Lower leg skin (tissue), 4 donors: Measurements from ENCODE around the gene MYORG. TPM values are rescaled to one million over a fixed set of nuclear protein-coding genes. Genes with fewer than 3 reads are reported as not detected.

Experiments
- DNase-seq, 2 donors: peaks; one replicate each; pipeline ENCODE4 v3.0.0-alpha.2; 2019; ENCODE audit warnings: low spot score in 2 of 2
- H3K4me3 ChIP-seq: fragments of 200-600 bp; sonication (generic); 2 replicates; pipeline ENCODE4 v1.5.1; 2017; ENCODE audit warnings: mild to moderate bottlenecking, low read depth; ENCODE audit not compliant: poor library complexity, severe bottlenecking
- CTCF ChIP-seq, 3 donors: fragments of 450-650 bp; IDR thresholded peaks; one replicate each; pipeline ENCODE4 v1.5.1; 2016; ENCODE audit warnings: antibody characterized with exemption in 3 of 3, mild to moderate bottlenecking in 3 of 3, moderate library complexity in 2 of 3
- POLR2A ChIP-seq, 2 donors: fragments of 450-650 bp; IDR thresholded peaks; one replicate each; pipeline ENCODE4 v1.6.1; 2016 to 2017; ENCODE audit warnings: antibody characterized with exemption in 2 of 2, mild to moderate bottlenecking in 1 of 2, moderate library complexity in 1 of 2
- WGBS, 2 donors: methylation state at CpG; one replicate each; pipeline ENCODE4 v1.1.5; 2018; 5-methylcytosine and 5-hydroxymethylcytosine counted together
- intact Hi-C: fragments of 100-400 bp; cut with DNase I; formaldehyde crosslinking; loops from one replicate; pipeline ENCODE4 v1.15.0; 2023; ENCODE audit warnings: low total_unique reads
- total RNA-seq, 4 donors: library from RNA; depleted of rRNA; stranded (reverse); fragments of >200 nt; gene quantifications; one replicate each; pipeline ENCODE4 v1.1.0, GENCODE V29; 2016

The MYORG gene
- total RNA-seq, 4 donors from 2014 or later: 4.3 to 13.6 (median 6.1) TPM

GRCh38 chr9:34337403-34337802 lies 39.3 kb downstream of the MYORG start:
- no peak overlapping the region for H3K4me3 ChIP-seq
- TF ChIP-seq POLR2A (IDR thresholded peaks at IDR 0.05) (no peak), CTCF (IDR thresholded peaks at IDR 0.05) (no peak)
- intact Hi-C loops: no loop called here
- DNase-seq: no peak
- 93 to 94% methylated on average over 2 of the region's 2 CpGs for WGBS, 2 donors

- intact Hi-C loops: no loop called here
- DNase-seq: no peak
- no peak for TF ChIP-seq CTCF (IDR thresholded peaks at IDR 0.05)
- no peak for TF ChIP-seq POLR2A (IDR thresholded peaks at IDR 0.05)
- H3K4me3 ChIP-seq: no peak overlapping the region
- 72% methylated on average over 4 of the region's 4 CpGs for WGBS, 2 donors
Observed at GRCh38 chr9:34335376-34335775, 41.3 kb downstream of the MYORG start.

- H3K4me3 ChIP-seq: no peak overlapping the region
- no peak for TF ChIP-seq CTCF (IDR thresholded peaks at IDR 0.05)
- TF ChIP-seq POLR2A (IDR thresholded peaks at IDR 0.05): no peak
- DNase-seq: no peak
- 82 to 90% methylated on average over 2 of the region's 2 CpGs for WGBS, 2 donors
- intact Hi-C loops: no loop called here
Observed at GRCh38 chr9:34334916-34335315, 41.8 kb downstream of the MYORG start.

- no peak for TF ChIP-seq POLR2A (IDR thresholded peaks at IDR 0.05)
- no peak for TF ChIP-seq CTCF (IDR thresholded peaks at IDR 0.05)
- H3K4me3 ChIP-seq: no peak overlapping the region
- 42% methylated on average over 1 of the region's 1 CpG for WGBS, 2 donors
- intact Hi-C loops: no loop called here
- no peak for DNase-seq
Observed at GRCh38 chr9:34334337-34334824, 42.3 kb downstream of the MYORG start.

GRCh38 chr9:34333836-34334235 lies 42.9 kb downstream of the MYORG start:
- intact Hi-C loops: loop anchor here (2.0 kb wide), 1 partner anchor 45 kb away; no protein-coding TSS in a partner anchor
- DNase-seq: no peak

More at GRCh38 chr9:34333836-34334235, 42.9 kb downstream of the MYORG start:
- H3K4me3 ChIP-seq: no peak overlapping the region
- 54 to 76% methylated on average over 3 of the region's 3 CpGs for WGBS, 2 donors
- TF ChIP-seq POLR2A (IDR thresholded peaks at IDR 0.05): no peak
- TF ChIP-seq CTCF (IDR thresholded peaks at IDR 0.05): no peak
